ENCODE measurements around the gene PANX1. TPM values are rescaled to one million over a fixed set of nuclear protein-coding genes. Genes with fewer than 3 reads are reported as not detected.

The PANX1 gene
- total RNA-seq, 1 experiment from 2014 or later = 37.5 TPM

- no peak for TF ChIP-seq CTCF (conservative IDR thresholded peaks at IDR 0.05)
- Histone ChIP-seq H3K4ac (ENCODE audit: low read depth, low read length) (no peak overlapping the region), H3T11ph (ENCODE audit: low read length) (no peak overlapping the region), H3K23me2 (ENCODE audit: insufficient read length, low read depth, low read length, poor library complexity, severe bottlenecking) (no peaks in the 10 kb centered on the region), H4K8ac (replicated peaks; ENCODE audit: insufficient read length, low read depth, low read length) (no peak overlapping the region), H2AFZ (ENCODE audit: low read length) (no peak overlapping the region), H3K79me1 (ENCODE audit: insufficient read depth, low read depth, low read length, poor library complexity, severe bottlenecking) (no peaks in the 10 kb centered on the region), H3K27ac (ENCODE audit: insufficient read length, low read depth, low read length) (no peak overlapping the region), H3K56ac (ENCODE audit: insufficient read length, low read depth, low read length) (no peak overlapping the region), H2BK12ac (ENCODE audit: insufficient read length, low read depth, low read length) (no peak overlapping the region), H4K20me1 (ENCODE audit: control insufficient read depth, insufficient read depth, insufficient read length) (no peaks in the 10 kb centered on the region), H4K91ac (ENCODE audit: insufficient read length, low read depth, low read length) (no peak overlapping the region), H2AK5ac (ENCODE audit: insufficient read length, low read length) (no peak overlapping the region), H3K14ac (ENCODE audit: insufficient read depth, low read length) (no peak overlapping the region), H3K9ac (ENCODE audit: extremely low read depth, insufficient read length, low read length) (no peak overlapping the region), H3K27me3 (ENCODE audit: insufficient read depth, low read length) (no peaks in the 10 kb centered on the region), H2BK15ac (ENCODE audit: low read depth, low read length) (no peak overlapping the region), H3K4me1 (ENCODE audit: insufficient read depth, low read length) (peaks cover 7% of the 10 kb centered on the region; the same call in 1 of the 2 replicates), H3K79me2 (ENCODE audit: insufficient read depth, low read length) (no peaks in the 10 kb centered on the region), H2BK120ac (ENCODE audit: low read depth, low read length, poor library complexity, severe bottlenecking) (no peak overlapping the region), H2BK20ac (ENCODE audit: low read depth, low read length, poor library complexity, severe bottlenecking) (no peak overlapping the region), H3K9me3 (ENCODE audit: control insufficient read depth, low read depth, low read length) (no peaks in the 10 kb centered on the region), H3K4me2 (ENCODE audit: insufficient read depth, insufficient read length, low read length) (no peak overlapping the region), H3K23ac (ENCODE audit: insufficient read length, low read depth, low read length) (no peak overlapping the region), H2BK5ac (ENCODE audit: insufficient read length, low read length) (no peak overlapping the region), H4K5ac (ENCODE audit: insufficient read length, low read depth, low read length) (no peak overlapping the region), H3K18ac (ENCODE audit: insufficient read length, low read depth, low read length) (no peak overlapping the region)
- no CpG with 5 or more reads among the region's 1 CpG for WGBS (ENCODE audit: extremely low coverage, insufficient read length, low lambda C conversion rate)
- H3K27me3 Mint-ChIP-seq (ENCODE audit: low read depth) = peaks cover 20% of the 10 kb centered on the region
- peaks cover 57 to 58% of the 10 kb centered on the region in 2 experiments for H3K4me1 Mint-ChIP-seq
- no peak overlapping the region for H3K27ac Mint-ChIP-seq
- H3K36me3 Mint-ChIP-seq (ENCODE audit: insufficient read depth in 1 of 3, low read depth in 3 of 3) = peaks cover 16 to 26% (median 17%) of the 10 kb centered on the region in 3 experiments
- H3K9me3 Mint-ChIP-seq = peaks cover 4 to 8% of the 10 kb centered on the region in 2 experiments
- no peak overlapping the region; a peak in 1 of 5 replicates for H3K4me3 Mint-ChIP-seq
- DNase-seq = no peak
Measured at GRCh38 chr11:94117197-94117574, 11.5 kb upstream of the PANX1 start.

Measured in H9 (cell line).